Nephron progenitor cell (in vitro differentiated cells): ENCODE measurements around the gene ST6GALNAC4.

ENCODE experiments used
- DNase-seq: peaks from one replicate; pipeline ENCODE4 v3.0.0; 2021
- H3K27ac Mint-ChIP-seq: 2 replicates; pipeline ENCODE4 v1.8.0; 2021; ENCODE audit warnings: mild to moderate bottlenecking, moderate library complexity, mixed read lengths
- H3K27me3 Mint-ChIP-seq: 2 replicates; pipeline ENCODE4 v1.8.0; 2021; ENCODE audit warnings: mild to moderate bottlenecking, low read depth, mixed read lengths; ENCODE audit not compliant: poor library complexity
- H3K36me3 Mint-ChIP-seq: 2 replicates; pipeline ENCODE4 v1.8.0; 2021; ENCODE audit warnings: low read depth, mixed read lengths
- H3K4me1 Mint-ChIP-seq: 2 replicates; pipeline ENCODE4 v1.8.0; 2021; ENCODE audit warnings: mixed read lengths
- H3K4me3 Mint-ChIP-seq: 2 replicates; pipeline ENCODE4 v1.8.0; 2021; ENCODE audit warnings: mild to moderate bottlenecking, moderate library complexity, mixed read lengths
- H3K9me3 Mint-ChIP-seq: 2 replicates; pipeline ENCODE4 v1.8.0; 2021; ENCODE audit warnings: mild to moderate bottlenecking, moderate library complexity, mixed read lengths
- CTCF ChIP-seq: fragments of 200-600 bp; sonication (generic); IDR thresholded peaks from 2 replicates; pipeline ENCODE4 v1.5.0; 2021; ENCODE audit warnings: antibody characterized with exemption

The ST6GALNAC4 gene

GRCh38 chr9:127905004-127905728 lies 11.7 kb downstream of the ST6GALNAC4 start:
- TF ChIP-seq CTCF = no peak
- Mint-ChIP-seq H3K4me1 (peaks cover 61% of the 10 kb centered on the region), H3K4me3 (no peak overlapping the region), H3K36me3 (no peaks in the 10 kb centered on the region), H3K27me3 (no peaks in the 10 kb centered on the region), H3K9me3 (no peaks in the 10 kb centered on the region), H3K27ac (no peak overlapping the region)
- no peak for DNase-seq

GRCh38 chr9:127904561-127905003 lies 12.3 kb downstream of the ST6GALNAC4 start:
- peak overlapping the region; percentile 54 for H3K27ac Mint-ChIP-seq
- no peaks in the 10 kb centered on the region for H3K27me3 Mint-ChIP-seq
- H3K9me3 Mint-ChIP-seq = no peaks in the 10 kb centered on the region
- no peak for DNase-seq
- no peaks in the 10 kb centered on the region for H3K36me3 Mint-ChIP-seq
- TF ChIP-seq CTCF = no peak
- peaks cover 59% of the 10 kb centered on the region for H3K4me1 Mint-ChIP-seq
- peak overlapping the region; percentile 56 for H3K4me3 Mint-ChIP-seq

GRCh38 chr9:127903557-127904475 lies 13.0 kb downstream of the ST6GALNAC4 start:
- Mint-ChIP-seq H3K36me3 (no peaks in the 10 kb centered on the region), H3K27me3 (no peaks in the 10 kb centered on the region), H3K4me1 (peaks cover 56% of the 10 kb centered on the region), H3K27ac (peak overlapping the region; percentile 54), H3K4me3 (peak overlapping the region; percentile 56), H3K9me3 (no peaks in the 10 kb centered on the region)
- TF ChIP-seq CTCF = no peak
- DNase-seq = peak; percentile 73

DNA sequence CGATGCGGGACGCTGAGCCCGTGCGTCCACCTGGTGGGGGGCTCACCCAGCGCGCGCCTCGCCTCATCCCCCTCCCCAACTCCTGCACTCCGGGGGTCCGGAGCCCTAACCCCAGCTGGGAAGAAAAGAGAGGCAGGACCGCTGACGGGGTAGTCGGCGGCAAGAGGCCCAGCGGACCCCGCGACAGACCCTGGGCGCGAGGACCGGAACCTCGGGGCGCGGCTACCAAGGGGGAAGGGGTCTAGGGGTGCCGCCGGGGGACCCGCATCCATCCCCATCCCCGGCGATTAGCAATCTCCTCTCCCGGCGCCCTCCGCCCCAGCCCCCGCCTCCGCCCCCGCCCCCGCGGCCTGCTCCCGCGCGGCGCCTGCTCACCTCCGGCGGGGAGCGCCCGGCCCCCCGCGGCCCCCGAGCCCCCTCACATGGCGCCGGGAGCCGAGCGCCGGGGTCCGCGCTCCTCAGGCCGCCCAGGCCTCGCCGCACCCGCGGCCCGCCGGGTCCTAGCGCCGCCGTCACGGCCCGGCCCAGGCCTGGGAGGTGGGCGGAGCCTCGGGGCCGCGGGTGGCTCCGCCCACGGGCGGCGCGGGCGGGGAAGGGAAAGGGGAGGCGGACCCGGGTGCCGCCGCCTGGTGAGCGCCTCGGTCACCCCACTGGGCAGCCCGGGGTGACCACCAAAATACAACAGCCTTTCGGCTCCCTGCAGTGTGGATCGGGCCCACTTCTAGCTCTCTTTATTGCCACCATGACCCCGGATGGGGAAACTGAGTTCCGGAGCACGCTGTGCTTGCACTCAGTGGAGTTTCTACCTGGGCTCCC lies 17.5 kb downstream of the ST6GALNAC4 start, which contains the start of gene ST6GALNAC6:
TSS of gene ST6GALNAC6 (minus strand) at position 476 of the 816 bp plus-strand sequence. CDS start 1,622 bp downstream, outside the sequence.
- H3K4me1 Mint-ChIP-seq = peaks cover 49% of the 10 kb centered on the region
- no peaks in the 10 kb centered on the region for H3K27me3 Mint-ChIP-seq
- peaks cover 13% of the 10 kb centered on the region for H3K9me3 Mint-ChIP-seq
- peak within 1 kb of the TSS; percentile 88 for H3K4me3 Mint-ChIP-seq
- H3K36me3 Mint-ChIP-seq = peaks cover 26% of the 10 kb centered on the region
- no peak for TF ChIP-seq CTCF
- peak within 1 kb of the TSS; percentile 90 for H3K27ac Mint-ChIP-seq
- peak; percentile 81 for DNase-seq

DNA sequence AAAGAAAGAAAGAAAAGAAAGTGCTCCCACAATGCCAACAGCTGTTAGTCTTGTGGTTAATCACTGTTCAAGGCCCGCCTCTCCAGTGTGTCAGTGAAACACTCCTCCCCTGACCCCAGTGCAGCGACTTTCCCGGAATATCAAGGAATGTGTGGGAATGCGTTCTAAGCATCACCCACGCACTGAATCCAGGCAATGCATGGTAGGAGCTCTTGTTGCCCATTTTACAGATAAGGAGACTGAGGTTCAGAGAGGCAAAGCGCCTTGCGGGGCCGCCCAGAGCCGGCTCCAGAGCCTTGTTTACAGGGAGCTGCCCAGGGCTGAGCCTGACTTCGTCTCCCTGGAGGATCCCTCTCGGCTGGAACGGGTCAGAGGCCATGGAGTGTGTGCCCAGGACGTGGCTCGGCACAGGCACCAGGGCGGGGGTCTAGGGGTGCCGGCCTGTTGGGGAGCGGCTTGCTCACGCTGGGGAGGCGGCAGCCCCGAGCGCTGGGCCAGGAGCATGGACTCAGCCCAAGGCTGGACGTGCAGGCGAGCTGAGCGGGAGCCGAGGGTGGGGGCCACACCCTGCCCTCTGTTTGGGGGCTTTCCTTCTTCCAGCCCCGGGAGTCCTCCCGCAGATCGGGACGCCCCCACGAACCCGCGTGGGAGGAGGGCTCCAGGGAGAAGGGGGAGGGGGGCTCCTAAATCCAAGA lies 18.3 kb downstream of the ST6GALNAC4 start:
- peak; percentile 53 for DNase-seq

More for the DNA sequence above, 18.3 kb downstream of the ST6GALNAC4 start:
- H3K36me3 Mint-ChIP-seq = peaks cover 33% of the 10 kb centered on the region
- peaks cover 21% of the 10 kb centered on the region for H3K9me3 Mint-ChIP-seq
- H3K27ac Mint-ChIP-seq = peak overlapping the region; percentile 90
- peak overlapping the region; percentile 88 for H3K4me3 Mint-ChIP-seq
- no peak for TF ChIP-seq CTCF
- H3K4me1 Mint-ChIP-seq = peaks cover 42% of the 10 kb centered on the region
- no peaks in the 10 kb centered on the region for H3K27me3 Mint-ChIP-seq
